ENCODE results near the gene WSCD1.

Gene WSCD1

DNA sequence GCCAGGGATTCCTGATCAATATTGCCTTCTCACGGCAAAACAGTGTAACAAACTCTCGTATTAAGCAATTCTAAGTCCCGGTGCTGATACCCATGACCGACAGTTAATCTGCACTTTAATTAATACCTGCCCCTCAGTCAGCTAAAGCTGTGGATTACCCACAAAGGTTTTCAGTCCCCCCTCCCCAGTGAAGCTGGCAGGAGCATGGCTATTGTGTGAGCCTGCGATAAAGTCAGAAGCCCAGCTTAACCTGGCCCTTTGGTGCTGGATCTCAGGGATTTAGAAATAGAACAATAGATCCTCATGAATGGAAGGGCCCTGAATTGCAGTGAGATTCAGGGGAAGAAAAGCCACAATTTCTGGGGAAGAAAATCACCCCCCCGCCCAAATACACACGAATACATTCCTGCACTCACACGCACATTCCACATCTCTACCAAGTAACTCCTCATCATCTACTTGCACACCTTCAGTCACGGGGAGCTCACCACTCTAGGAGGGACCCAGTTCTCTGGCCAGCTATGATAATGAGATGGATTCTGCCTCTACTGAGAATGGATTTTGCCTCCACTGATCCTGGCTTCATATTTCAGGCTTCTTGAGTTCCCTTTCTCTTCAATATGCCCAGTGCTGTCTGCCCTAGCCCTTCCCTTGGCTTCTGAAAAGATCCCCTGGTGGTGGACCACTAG lies 102.6 kb downstream of the WSCD1 start:
- Mint-ChIP-seq H3K9me3 (peaks cover 11% of the 10 kb centered on the region), H3K4me3 (no peak overlapping the region), H3K27me3 (peaks cover 15% of the 10 kb centered on the region), H3K36me3 (no peaks in the 10 kb centered on the region), H3K4me1 (no peaks in the 10 kb centered on the region), H3K27ac (no peak overlapping the region)
- ATAC-seq (ENCODE audit: low read depth) (no peak), DNase-seq (ENCODE audit: low spot score in 2 of 2) (no peak)

GRCh38 chr17:6173653-6174052 lies 103.5 kb downstream of the WSCD1 start:
- no peak overlapping the region for H3K27ac Mint-ChIP-seq
- no peak for ATAC-seq (ENCODE audit: low read depth)
- no peak for DNase-seq (ENCODE audit: low spot score in 2 of 2)
- H3K36me3 Mint-ChIP-seq: no peaks in the 10 kb centered on the region
- H3K9me3 Mint-ChIP-seq: peaks cover 11% of the 10 kb centered on the region
- no peak overlapping the region for H3K4me3 Mint-ChIP-seq
- peaks cover 16% of the 10 kb centered on the region for H3K27me3 Mint-ChIP-seq
- no peaks in the 10 kb centered on the region for H3K4me1 Mint-ChIP-seq

All from memory B cell (primary cell).